PC-9 (cell line): ENCODE data around the gene ITGA2B. TPM values are rescaled to one million over a fixed set of nuclear protein-coding genes. Genes with fewer than 3 reads are reported as not detected.

Experiments
- BruUV-seq: library from RNA; stranded (reverse); fragments of 400-500 nt; replicated peaks from 2 replicates; lab custom pipeline; 2021; lab: Mats Ljungman, UMichigan
- CTCF ChIA-PET: fragments of 300-600 bp; sonication (Branson Sonifier 250); formaldehyde crosslinking; loops from one replicate; lab custom pipeline; 2022; ENCODE audit warnings: antibody characterized with exemption; lab: Charles Lee
- POLR2A ChIA-PET: fragments of 300-600 bp; sonication (Branson Sonifier 250); formaldehyde crosslinking; loops from one replicate; lab custom pipeline; 2022; ENCODE audit warnings: antibody characterized with exemption; ENCODE audit not compliant: unreplicated experiment; lab: Charles Lee
- DNase-seq, 2 experiments: peaks; one replicate each; pipeline versions ENCODE4 v3.0.0 to v3.0.0-alpha.2; 2015 to 2022; ENCODE audit warnings: mixed read lengths in 1 of 2
- H2AFZ ChIP-seq: fragments of 200-600 bp; sonication (generic); 2 replicates; pipeline ENCODE4 v1.8.1; 2017; ENCODE audit warnings: antibody characterized with exemption
- H3F3A ChIP-seq: fragments of 200-600 bp; sonication (generic); 2 replicates; pipeline ENCODE4 v1.8.1; 2017; ENCODE audit warnings: antibody characterized with exemption, mild to moderate bottlenecking, low read depth; ENCODE audit not compliant: insufficient read depth
- H3K27ac ChIP-seq: fragments of 200-600 bp; sonication (generic); 2 replicates; pipeline ENCODE4 v1.6.1; 2016; ENCODE audit warnings: mixed run types
- H3K27me3 ChIP-seq: fragments of 200-600 bp; sonication (generic); 2 replicates; pipeline ENCODE4 v1.6.1; 2016; ENCODE audit warnings: low read depth, mixed run types; ENCODE audit not compliant: insufficient read depth
- H3K36me3 ChIP-seq: fragments of 200-600 bp; sonication (generic); 2 replicates; pipeline ENCODE4 v1.6.1; 2016; ENCODE audit warnings: low read depth, mixed run types
- H3K4me1 ChIP-seq: fragments of 200-600 bp; sonication (generic); replicated peaks from 2 replicates; pipeline ENCODE4 v1.6.1; 2016; ENCODE audit warnings: mixed run types; ENCODE audit not compliant: insufficient read depth
- H3K4me2 ChIP-seq: fragments of 200-600 bp; sonication (generic); 2 replicates; pipeline ENCODE4 v1.6.1; 2017; ENCODE audit warnings: mixed run types
- H3K4me3 ChIP-seq: fragments of 200-600 bp; sonication (generic); 2 replicates; pipeline ENCODE4 v1.6.1; 2016; ENCODE audit warnings: mixed run types
- H3K79me2 ChIP-seq: fragments of 200-600 bp; sonication (generic); 2 replicates; pipeline ENCODE4 v1.6.1; 2017; ENCODE audit warnings: low read depth, mixed run types
- H3K9me2 ChIP-seq: fragments of 200-600 bp; sonication (generic); 2 replicates; pipeline ENCODE4 v1.8.1; 2017; ENCODE audit warnings: mild to moderate bottlenecking; ENCODE audit not compliant: insufficient read depth
- H3K9me3 ChIP-seq: fragments of 200-600 bp; sonication (generic); 2 replicates; pipeline ENCODE4 v1.8.1; 2016; ENCODE audit warnings: low read depth; ENCODE audit not compliant: insufficient read depth
- H4K20me1 ChIP-seq: fragments of 200-600 bp; sonication (generic); 2 replicates; pipeline ENCODE4 v1.8.1; 2017; ENCODE audit not compliant: insufficient read depth
- CTCF ChIP-seq: fragments of 200-600 bp; sonication (generic); conservative IDR thresholded peaks from 2 replicates; pipeline ENCODE4 v1.6.1; 2017; ENCODE audit warnings: mixed run types, antibody characterized with exemption, mild to moderate bottlenecking, moderate library complexity
- EZH2 ChIP-seq: fragments of 200-600 bp; sonication (generic); IDR thresholded peaks from 2 replicates; pipeline ENCODE4 v1.8.0; 2017; ENCODE audit warnings: antibody characterized with exemption, low read depth
- intact Hi-C: fragments of 100-400 bp; cut with micrococcal nuclease; formaldehyde crosslinking; loops from one replicate; pipeline ENCODE4 v1.10.0; 2022; ENCODE audit not compliant: unreplicated experiment
- total RNA-seq: library from RNA; stranded (reverse); gene quantifications from 2 replicates; pipeline ENCODE4 v1.2.3, GENCODE V29; 2021

The ITGA2B gene
- total RNA-seq, 1 experiment from 2014 or later: 5.7 TPM

GRCh38 chr17:44417553-44417952, 28.1 kb upstream of the ITGA2B start:
- CTCF ChIA-PET: no interaction called here
- Histone ChIP-seq H2AFZ (no peak overlapping the region), H3F3A (peaks cover 16% of the 10 kb centered on the region; the same call in 1 of the 2 replicates), H3K36me3 (peaks cover 16% of the 10 kb centered on the region), H3K79me2 (0 out of 2 replicates have a peak, but pooled peaks cover 3% of the 10 kb centered on the region), H3K4me2 (no peak overlapping the region), H3K4me3 (no peak overlapping the region), H3K9me2 (no peaks in the 10 kb centered on the region), H4K20me1 (no peaks in the 10 kb centered on the region), H3K4me1 (peaks cover 16% of the 10 kb centered on the region), H3K27ac (peak overlapping the region; percentile 71), H3K27me3 (no peaks in the 10 kb centered on the region), H3K9me3 (no peaks in the 10 kb centered on the region)
- POLR2A ChIA-PET: interaction anchor here (0.6 to 0.7 kb wide), 2 partner anchors 325 to 337 kb away, joined by 3 to 32 read pairs; no protein-coding TSS in a partner anchor
- peak; percentile 34 to 86 for DNase-seq
- intact Hi-C loops: loop anchor here (10.0 kb wide), 1 partner anchor 257 kb away; no protein-coding TSS in a partner anchor
- TF ChIP-seq CTCF (no peak), EZH2 (no peak)
- no TSS peak for BruUV-seq

GRCh38 chr17:44416558-44417289, 27.3 kb upstream of the ITGA2B start:
- Histone ChIP-seq H3K27ac (peak overlapping the region; percentile 71), H3K27me3 (no peaks in the 10 kb centered on the region), H3F3A (peaks cover 16% of the 10 kb centered on the region; the same call in 1 of the 2 replicates), H3K4me1 (peaks cover 16% of the 10 kb centered on the region), H3K79me2 (0 out of 2 replicates have a peak, but pooled peaks cover 3% of the 10 kb centered on the region), H3K9me2 (no peaks in the 10 kb centered on the region), H4K20me1 (no peaks in the 10 kb centered on the region), H3K9me3 (no peaks in the 10 kb centered on the region), H2AFZ (no peak overlapping the region), H3K4me3 (no peak overlapping the region), H3K36me3 (peaks cover 16% of the 10 kb centered on the region), H3K4me2 (no peak overlapping the region)
- no TSS peak for BruUV-seq
- intact Hi-C loops: loop anchor here (10.0 kb wide), 1 partner anchor 258 kb away; no protein-coding TSS in a partner anchor
- ChIA-PET CTCF (no interaction called here), POLR2A (interaction anchor here (0.6 kb wide), 1 partner anchor 30 kb away, joined by 7 read pairs; no protein-coding TSS in a partner anchor)
- no peak for DNase-seq
- TF ChIP-seq CTCF (no peak), EZH2 (no peak)

- Histone ChIP-seq H3K27me3 (no peaks in the 10 kb centered on the region), H4K20me1 (no peaks in the 10 kb centered on the region), H3K4me2 (no peak overlapping the region), H3K9me3 (no peaks in the 10 kb centered on the region), H3K4me1 (peaks cover 16% of the 10 kb centered on the region), H3F3A (peaks cover 16% of the 10 kb centered on the region; the same call in 1 of the 2 replicates), H3K36me3 (peaks cover 16% of the 10 kb centered on the region; the same call in 1 of the 2 replicates), H3K79me2 (0 out of 2 replicates have a peak, but pooled peaks cover 3% of the 10 kb centered on the region), H3K9me2 (no peaks in the 10 kb centered on the region), H3K4me3 (no peak overlapping the region), H3K27ac (no peak overlapping the region), H2AFZ (no peak overlapping the region)
- CTCF ChIA-PET: no interaction called here
- intact Hi-C loops: loop anchor here (10.0 kb wide), 1 partner anchor 260 kb away; no protein-coding TSS in a partner anchor
- DNase-seq: no peak
- BruUV-seq: no TSS peak
- TF ChIP-seq EZH2 (no peak), CTCF (no peak)
- POLR2A ChIA-PET: no interaction called here
Measured at GRCh38 chr17:44414394-44415155, 25.1 kb upstream of the ITGA2B start.
